Gastroesophageal sphincter (tissue), 3 donors: ENCODE results near the gene GCK.

ENCODE experiments used
- POLR2A ChIP-seq, 2 donors: fragments of 450-650 bp; IDR thresholded peaks; one replicate each; pipeline ENCODE4 v1.6.1; 2017; ENCODE audit warnings: antibody characterized with exemption in 2 of 2, mild to moderate bottlenecking in 2 of 2, moderate library complexity in 1 of 2
- TF ChIP-seq, protein P1 (sequence below), 4 experiments: fragments of 200-600 bp in 2 of 4; fragments of 450-650 bp in 2 of 4; sonication (generic) in 1 of 4; IDR thresholded peaks; one replicate each; pipeline ENCODE4 v1.5.1; 2017 to 2019; ENCODE audit warnings: antibody characterized with exemption in 4 of 4, mild to moderate bottlenecking in 2 of 4, moderate library complexity in 2 of 4

DNA sequence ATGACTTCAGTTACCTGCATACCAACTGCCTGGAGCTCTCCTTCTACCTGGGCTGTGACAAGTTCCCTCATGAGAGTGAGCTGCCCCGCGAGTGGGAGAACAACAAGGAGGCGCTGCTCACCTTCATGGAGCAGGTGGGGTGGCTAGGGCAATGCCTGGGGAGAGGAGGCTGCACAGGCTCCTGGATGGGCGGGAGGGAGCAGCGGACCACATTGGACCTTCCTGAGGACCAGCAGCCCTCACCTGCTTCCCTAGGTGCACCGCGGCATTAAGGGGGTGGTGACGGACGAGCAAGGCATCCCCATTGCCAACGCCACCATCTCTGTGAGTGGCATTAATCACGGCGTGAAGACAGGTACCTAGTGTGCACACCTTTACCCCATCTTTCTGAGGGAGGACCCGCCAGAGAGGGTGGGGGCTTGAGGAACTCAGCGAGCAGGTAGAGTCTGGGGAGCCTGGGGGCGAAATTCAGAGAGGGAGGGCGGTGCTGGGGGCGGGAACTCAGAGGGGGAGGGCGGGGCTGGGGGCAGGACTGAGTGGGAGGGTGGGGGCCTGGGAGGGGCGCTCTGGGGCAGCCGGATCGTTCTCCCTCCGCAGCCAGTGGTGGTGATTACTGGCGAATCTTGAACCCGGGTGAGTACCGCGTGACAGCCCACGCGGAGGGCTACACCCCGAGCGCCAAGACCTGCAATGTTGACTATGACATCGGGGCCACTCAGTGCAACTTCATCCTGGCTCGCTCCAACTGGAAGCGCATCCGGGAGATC, 76.1 kb downstream of the GCK start:
- TF ChIP-seq, protein P1, sequence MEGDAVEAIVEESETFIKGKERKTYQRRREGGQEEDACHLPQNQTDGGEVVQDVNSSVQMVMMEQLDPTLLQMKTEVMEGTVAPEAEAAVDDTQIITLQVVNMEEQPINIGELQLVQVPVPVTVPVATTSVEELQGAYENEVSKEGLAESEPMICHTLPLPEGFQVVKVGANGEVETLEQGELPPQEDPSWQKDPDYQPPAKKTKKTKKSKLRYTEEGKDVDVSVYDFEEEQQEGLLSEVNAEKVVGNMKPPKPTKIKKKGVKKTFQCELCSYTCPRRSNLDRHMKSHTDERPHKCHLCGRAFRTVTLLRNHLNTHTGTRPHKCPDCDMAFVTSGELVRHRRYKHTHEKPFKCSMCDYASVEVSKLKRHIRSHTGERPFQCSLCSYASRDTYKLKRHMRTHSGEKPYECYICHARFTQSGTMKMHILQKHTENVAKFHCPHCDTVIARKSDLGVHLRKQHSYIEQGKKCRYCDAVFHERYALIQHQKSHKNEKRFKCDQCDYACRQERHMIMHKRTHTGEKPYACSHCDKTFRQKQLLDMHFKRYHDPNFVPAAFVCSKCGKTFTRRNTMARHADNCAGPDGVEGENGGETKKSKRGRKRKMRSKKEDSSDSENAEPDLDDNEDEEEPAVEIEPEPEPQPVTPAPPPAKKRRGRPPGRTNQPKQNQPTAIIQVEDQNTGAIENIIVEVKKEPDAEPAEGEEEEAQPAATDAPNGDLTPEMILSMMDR (IDR thresholded peaks at IDR 0.05) = no peak
- TF ChIP-seq POLR2A (IDR thresholded peaks at IDR 0.05) = no peak
